H9 (cell line): ENCODE data around the gene TEK. TPM values are rescaled to one million over a fixed set of nuclear protein-coding genes. Genes with fewer than 3 reads are reported as not detected.

Experiments
- DNase-seq: peaks from one replicate; pipeline ENCODE4 v3.0.0-alpha.2; 2017
- H2AFZ ChIP-seq: one replicate; pipeline ENCODE4 v1.6.1; 2013; ENCODE audit warnings: mild to moderate bottlenecking, low read length, control low read depth, moderate library complexity
- H2AK5ac ChIP-seq: 2 replicates; pipeline ENCODE4 v1.6.1; 2013; ENCODE audit warnings: low read length, control low read depth, mixed read lengths; ENCODE audit not compliant: insufficient read length
- H2BK120ac ChIP-seq: one replicate; pipeline ENCODE4 v1.6.1; 2013; ENCODE audit warnings: low read depth, mild to moderate bottlenecking, low read length, control low read depth, inconsistent platforms; ENCODE audit not compliant: poor library complexity, severe bottlenecking
- H2BK12ac ChIP-seq: 2 replicates; pipeline ENCODE4 v1.6.1; 2013; ENCODE audit warnings: low read length, control low read depth, mixed read lengths, low read depth; ENCODE audit not compliant: insufficient read length
- H2BK15ac ChIP-seq: 2 replicates; pipeline ENCODE4 v1.6.1; 2013; ENCODE audit warnings: low read depth, low read length, control low read depth
- H2BK20ac ChIP-seq: one replicate; pipeline ENCODE4 v1.6.1; 2013; ENCODE audit warnings: low read depth, mild to moderate bottlenecking, low read length, control low read depth, inconsistent platforms; ENCODE audit not compliant: poor library complexity, severe bottlenecking
- H2BK5ac ChIP-seq: 2 replicates; pipeline ENCODE4 v1.6.1; 2013; ENCODE audit warnings: low read length, control low read depth, mixed read lengths; ENCODE audit not compliant: insufficient read length
- H3K14ac ChIP-seq: 2 replicates; pipeline ENCODE4 v1.6.1; 2013; ENCODE audit warnings: low read length, control low read depth; ENCODE audit not compliant: insufficient read depth
- H3K18ac ChIP-seq: 2 replicates; pipeline ENCODE4 v1.6.1; 2013; ENCODE audit warnings: low read depth, mild to moderate bottlenecking, mixed read lengths, low read length, control low read depth; ENCODE audit not compliant: insufficient read length
- H3K23ac ChIP-seq: 2 replicates; pipeline ENCODE4 v1.6.1; 2013; ENCODE audit warnings: low read length, control low read depth, mixed read lengths, low read depth; ENCODE audit not compliant: insufficient read length
- H3K23me2 ChIP-seq: 2 replicates; pipeline ENCODE4 v1.6.1; 2013; ENCODE audit warnings: low read depth, mild to moderate bottlenecking, mixed read lengths, low read length, control low read depth; ENCODE audit not compliant: insufficient read length, poor library complexity, severe bottlenecking
- H3K27ac ChIP-seq: 2 replicates; pipeline ENCODE4 v1.5.1; 2013; ENCODE audit warnings: low read length, control low read depth, mixed read lengths, low read depth; ENCODE audit not compliant: insufficient read length
- H3K27me3 ChIP-seq: 2 replicates; pipeline ENCODE4 v1.6.1; 2013; ENCODE audit warnings: low read length, control low read depth, inconsistent platforms; ENCODE audit not compliant: insufficient read depth
- H3K4ac ChIP-seq: 2 replicates; pipeline ENCODE4 v1.6.1; 2013; ENCODE audit warnings: low read depth, mild to moderate bottlenecking, control low read depth, inconsistent platforms, low read length, moderate library complexity
- H3K4me1 ChIP-seq: 2 replicates; pipeline ENCODE4 v1.6.1; 2013; ENCODE audit warnings: low read length, control low read depth, inconsistent platforms; ENCODE audit not compliant: insufficient read depth
- H3K4me2 ChIP-seq: 2 replicates; pipeline ENCODE4 v1.6.1; 2013; ENCODE audit warnings: low read length, control low read depth, mixed read lengths; ENCODE audit not compliant: insufficient read length, insufficient read depth
- H3K56ac ChIP-seq: 2 replicates; pipeline ENCODE4 v1.6.1; 2013; ENCODE audit warnings: low read depth, mild to moderate bottlenecking, mixed read lengths, low read length, control low read depth; ENCODE audit not compliant: insufficient read length
- H3K79me1 ChIP-seq: 2 replicates; pipeline ENCODE4 v1.6.1; 2013; ENCODE audit warnings: low read depth, mild to moderate bottlenecking, moderate library complexity, low read length, control low read depth, inconsistent platforms; ENCODE audit not compliant: insufficient read depth, poor library complexity, severe bottlenecking
- H3K79me2 ChIP-seq: 2 replicates; pipeline ENCODE4 v1.6.1; 2013; ENCODE audit warnings: low read length, control low read depth, inconsistent platforms; ENCODE audit not compliant: insufficient read depth
- H3K9ac ChIP-seq: 2 replicates; pipeline ENCODE4 v1.6.1; 2013; ENCODE audit warnings: low read length, control low read depth, mixed read lengths; ENCODE audit not compliant: insufficient read length; ENCODE audit errors: extremely low read depth
- H3K9me3 ChIP-seq: one replicate; pipeline ENCODE4 v1.6.1; 2013; ENCODE audit warnings: low read depth, low read length, inconsistent platforms; ENCODE audit not compliant: control insufficient read depth
- H3T11ph ChIP-seq: one replicate; pipeline ENCODE4 v1.6.1; 2013; ENCODE audit warnings: mild to moderate bottlenecking, low read length, control low read depth, inconsistent platforms
- H4K20me1 ChIP-seq: one replicate; pipeline ENCODE4 v1.6.1; 2013; ENCODE audit not compliant: control insufficient read depth, insufficient read length, insufficient read depth
- H4K5ac ChIP-seq: 2 replicates; pipeline ENCODE4 v1.6.1; 2013; ENCODE audit warnings: low read depth, mild to moderate bottlenecking, mixed read lengths, low read length, control low read depth; ENCODE audit not compliant: insufficient read length
- H4K8ac ChIP-seq: replicated peaks from 2 replicates; pipeline ENCODE4 v1.6.1; 2013; ENCODE audit warnings: low read length, control low read depth, mixed read lengths, low read depth; ENCODE audit not compliant: insufficient read length
- H4K91ac ChIP-seq: 2 replicates; pipeline ENCODE4 v1.6.1; 2013; ENCODE audit warnings: low read depth, mild to moderate bottlenecking, moderate library complexity, mixed read lengths, low read length, control low read depth; ENCODE audit not compliant: insufficient read length
- H3K27ac Mint-ChIP-seq, 3 experiments: 2 replicates in 2 of 3; 3 replicates in 1 of 3; pipeline ENCODE4 v1.8.0; 2020 to 2021; ENCODE audit warnings: mixed read lengths in 3 of 3, mild to moderate bottlenecking in 1 of 3, moderate library complexity in 1 of 3
- H3K27me3 Mint-ChIP-seq: 2 replicates; pipeline ENCODE4 v1.8.0; 2021; ENCODE audit warnings: low read depth, mild to moderate bottlenecking, moderate library complexity, mixed read lengths
- H3K36me3 Mint-ChIP-seq, 3 experiments: 2 replicates in 2 of 3; 3 replicates in 1 of 3; pipeline ENCODE4 v1.8.0; 2020 to 2021; ENCODE audit warnings: low read depth in 3 of 3, mixed read lengths in 3 of 3; ENCODE audit not compliant: insufficient read depth in 1 of 3
- H3K4me1 Mint-ChIP-seq, 2 experiments: 2 replicates each; pipeline ENCODE4 v1.8.0; 2020; ENCODE audit warnings: mixed read lengths in 2 of 2
- H3K4me3 Mint-ChIP-seq, 2 experiments: 2 replicates in 1 of 2; 3 replicates in 1 of 2; pipeline ENCODE4 v1.8.0; 2020 to 2021; ENCODE audit warnings: mild to moderate bottlenecking in 2 of 2, mixed read lengths in 2 of 2, moderate library complexity in 1 of 2
- H3K9me3 Mint-ChIP-seq, 2 experiments: 2 replicates in 1 of 2; 3 replicates in 1 of 2; pipeline ENCODE4 v1.8.0; 2020; ENCODE audit warnings: mild to moderate bottlenecking in 2 of 2, mixed read lengths in 2 of 2, moderate library complexity in 1 of 2
- CTCF ChIP-seq: fragments of 200-600 bp; sonication (generic); conservative IDR thresholded peaks from 3 replicates; pipeline ENCODE4 v1.8.0; 2021; ENCODE audit warnings: antibody characterized with exemption, mild to moderate bottlenecking
- WGBS: extraction: QIAGEN DNeasy Blood & Tissue Kit; methylation state at CpG from one replicate; pipeline ENCODE4 v1.1.7; 2013; ENCODE audit warnings: missing lambda C conversion rate, low lambda C conversion rate, mixed read lengths; ENCODE audit not compliant: insufficient read length; ENCODE audit errors: extremely low coverage; 5-methylcytosine and 5-hydroxymethylcytosine counted together
- total RNA-seq: library from RNA; stranded (reverse); gene quantifications from 2 replicates; pipeline ENCODE4 v1.2.1, GENCODE V29; 2021

TEK gene
- total RNA-seq, 1 experiment from 2014 or later, result 1.8 TPM

- Histone ChIP-seq H3K23ac (no peak overlapping the region), H3K9me3 (no peaks in the 10 kb centered on the region), H3K18ac (no peak overlapping the region), H2AK5ac (no peak overlapping the region), H3K79me2 (no peaks in the 10 kb centered on the region), H3K4me1 (peaks cover 2% of the 10 kb centered on the region; the same call in 1 of the 2 replicates), H2BK15ac (no peak overlapping the region), H4K8ac (no peak overlapping the region), H3K14ac (no peak overlapping the region), H3K27me3 (no peaks in the 10 kb centered on the region), H2BK120ac (no peak overlapping the region), H4K20me1 (no peaks in the 10 kb centered on the region), H3K9ac (no peak overlapping the region), H2BK20ac (no peak overlapping the region), H3K23me2 (no peaks in the 10 kb centered on the region), H3K4me2 (no peak overlapping the region), H2AFZ (no peak overlapping the region), H2BK5ac (no peak overlapping the region), H3K56ac (no peak overlapping the region), H4K91ac (no peak overlapping the region), H4K5ac (no peak overlapping the region), H2BK12ac (no peak overlapping the region), H3K4ac (no peak overlapping the region), H3K79me1 (no peaks in the 10 kb centered on the region), H3K27ac (no peak overlapping the region), H3T11ph (no peak overlapping the region)
- H3K4me3 Mint-ChIP-seq, result no peak overlapping the region
- peaks cover 0 to 6% (median 0%) of the 10 kb centered on the region in 3 experiments; a peak in 2 of 7 replicates for H3K36me3 Mint-ChIP-seq
- peaks cover 11 to 13% of the 10 kb centered on the region in 2 experiments; a peak in 3 of 4 replicates for H3K4me1 Mint-ChIP-seq
- TF ChIP-seq CTCF, result no peak
- H3K9me3 Mint-ChIP-seq, result no peaks in the 10 kb centered on the region
- H3K27me3 Mint-ChIP-seq, result no peaks in the 10 kb centered on the region
- no CpG with 5 or more reads among the region's 1 CpG for WGBS
- H3K27ac Mint-ChIP-seq, result no peak overlapping the region
- no peak for DNase-seq
Observed at GRCh38 chr9:27168496-27168895, 59.5 kb downstream of the TEK start.
